HG03108 (cell line): Measurements from ENCODE around the gene FLACC1.
"Not testable (repeated sequence)": the region's sequence is repeated elsewhere in the genome, so short reads cannot be mapped to it uniquely, and the experiment has no call there.

ENCODE experiments used
- ATAC-seq: cut with Tn5 transposase; IDR thresholded peaks from one replicate; pipeline ENCODE4 v1.9.1; 2021; ENCODE audit warnings: moderate library complexity; ENCODE audit not compliant: unreplicated experiment

The FLACC1 gene, protein sequence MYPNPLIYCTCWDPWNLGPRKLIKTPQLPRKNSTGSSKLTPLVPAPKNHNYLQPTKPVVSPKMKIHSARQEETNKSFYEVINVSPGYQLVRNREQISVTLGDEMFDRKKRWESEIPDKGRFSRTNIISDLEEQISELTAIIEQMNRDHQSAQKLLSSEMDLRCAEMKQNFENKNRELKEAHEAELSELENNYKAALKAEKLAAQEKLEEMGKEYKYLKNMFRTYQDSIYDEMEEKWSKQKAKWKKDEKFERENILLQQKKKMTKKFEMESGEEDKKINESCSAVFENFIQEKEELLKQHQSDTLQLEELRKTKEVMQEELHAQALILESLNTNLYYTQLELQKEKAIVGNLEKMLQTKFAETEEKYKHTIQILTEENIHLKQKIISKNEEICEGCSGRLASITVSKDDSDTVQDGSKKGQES

GRCh38 chr2:201357221-201357620 lies at the start of gene FLACC1:
FLACC1 (minus strand) TSS chr2:201357345; CDS start chr2:201351404, 5,941 bp downstream.
- no peak for ATAC-seq

DNA sequence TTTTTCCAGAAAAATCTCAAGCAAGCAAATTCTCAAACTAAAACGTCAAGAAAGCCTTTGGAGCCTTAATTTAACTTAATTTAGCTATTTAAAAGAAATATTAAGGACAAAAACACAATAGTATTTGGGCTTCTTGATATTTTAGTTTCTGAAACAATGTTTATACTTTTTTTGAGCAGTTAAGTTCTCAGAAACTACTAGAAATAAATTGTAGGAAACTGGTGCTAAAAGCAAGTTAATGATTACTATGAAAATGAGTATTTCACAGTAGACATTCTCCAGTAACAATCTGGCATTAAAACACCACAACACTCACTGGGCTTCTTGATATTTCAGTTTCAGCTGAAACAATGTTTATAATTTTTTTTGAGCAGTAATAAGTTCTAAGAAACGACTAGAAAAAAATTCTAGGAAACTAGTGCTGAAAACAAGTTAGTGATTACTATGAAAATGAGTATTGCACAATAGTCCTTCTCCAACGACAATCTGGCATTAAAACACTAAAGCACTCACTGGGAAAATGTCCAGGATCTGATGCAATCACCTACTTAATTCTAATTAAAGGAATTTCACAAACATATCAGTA lies 49.0 kb upstream of the FLACC1 start:
- ATAC-seq: no peak

- no peak for ATAC-seq
Observed at GRCh38 chr2:201404699-201405280, 47.6 kb upstream of the FLACC1 start.

GRCh38 chr2:201403880-201404279 lies 46.7 kb upstream of the FLACC1 start:
- no peak for ATAC-seq

DNA sequence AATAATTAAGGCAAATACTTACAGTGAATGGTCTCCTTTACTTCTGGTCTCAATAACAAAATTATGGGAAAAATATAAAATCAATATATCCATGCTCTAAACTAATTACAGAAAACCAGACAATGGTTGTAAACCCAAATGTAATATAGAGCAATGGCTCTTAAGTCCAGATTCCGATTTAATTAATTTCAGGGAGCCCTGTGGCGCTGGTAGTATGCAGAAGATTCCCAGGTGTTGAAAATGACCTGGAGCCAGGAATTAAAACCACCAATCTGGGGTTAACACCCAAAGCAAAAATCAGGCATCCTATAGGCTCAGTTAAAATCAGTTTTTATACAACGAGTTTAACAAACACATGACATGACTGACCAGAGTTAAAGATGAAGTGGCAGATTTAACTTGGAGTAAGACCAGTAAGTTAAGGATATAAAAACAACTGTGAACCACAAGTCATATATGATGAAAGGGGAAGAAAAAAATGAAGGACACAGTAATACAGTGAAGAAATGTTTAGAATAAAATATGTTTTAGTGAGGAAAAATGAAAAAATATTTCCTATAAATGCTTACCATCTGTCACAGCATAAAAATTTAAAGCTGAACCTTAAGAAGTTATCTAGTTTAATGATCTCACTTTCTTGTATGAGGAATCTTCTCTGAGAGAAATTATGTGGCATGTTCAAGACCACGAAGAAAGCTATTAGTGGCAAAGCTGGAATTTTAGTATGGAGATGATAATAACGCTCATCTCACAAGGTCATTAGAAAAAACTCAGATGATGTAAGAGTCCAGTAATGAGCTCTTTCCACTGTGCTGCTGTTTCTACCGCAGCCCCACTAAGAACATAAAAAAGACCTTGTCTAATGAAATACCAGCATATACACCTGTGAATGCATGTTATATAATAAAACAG lies 45.8 kb upstream of the FLACC1 start:
- no peak for ATAC-seq

DNA sequence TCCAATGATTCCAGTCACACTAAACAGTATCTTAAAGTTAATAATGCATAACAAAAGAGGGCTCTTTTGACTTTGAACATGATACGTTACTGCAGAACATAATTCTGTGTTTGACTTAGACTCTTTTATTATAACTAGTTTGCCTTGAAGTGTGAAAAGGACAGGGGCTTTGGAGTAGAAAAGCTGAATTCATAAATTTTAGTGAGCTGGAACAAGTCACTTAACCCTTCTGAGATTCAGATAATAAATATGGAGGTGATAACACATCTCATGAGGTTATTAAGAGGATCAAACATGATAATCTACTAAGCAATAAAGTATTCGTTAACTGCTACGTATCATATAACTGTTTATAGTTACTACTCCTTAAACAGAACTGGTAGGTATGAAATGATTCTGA lies 44.7 kb upstream of the FLACC1 start:
- no peak for ATAC-seq

DNA sequence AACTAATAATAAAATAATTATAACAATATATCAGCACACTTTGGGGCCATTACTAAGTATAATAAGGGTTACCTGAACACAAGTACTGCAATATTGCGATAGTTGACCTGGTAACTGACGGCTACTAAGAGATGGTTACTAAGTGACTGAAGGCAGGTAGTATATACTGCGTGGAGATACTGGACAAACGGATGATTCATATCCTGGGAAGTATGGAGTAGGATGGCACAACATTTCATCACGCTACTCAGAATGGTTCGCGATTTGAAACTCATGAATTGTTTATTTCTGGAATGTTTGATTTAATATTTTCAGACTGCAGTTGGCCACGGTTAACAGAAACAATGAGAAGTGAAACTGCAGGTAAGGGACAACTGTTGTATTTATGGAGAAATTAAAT lies 39.5 kb upstream of the FLACC1 start:
- ATAC-seq: no peak

DNA sequence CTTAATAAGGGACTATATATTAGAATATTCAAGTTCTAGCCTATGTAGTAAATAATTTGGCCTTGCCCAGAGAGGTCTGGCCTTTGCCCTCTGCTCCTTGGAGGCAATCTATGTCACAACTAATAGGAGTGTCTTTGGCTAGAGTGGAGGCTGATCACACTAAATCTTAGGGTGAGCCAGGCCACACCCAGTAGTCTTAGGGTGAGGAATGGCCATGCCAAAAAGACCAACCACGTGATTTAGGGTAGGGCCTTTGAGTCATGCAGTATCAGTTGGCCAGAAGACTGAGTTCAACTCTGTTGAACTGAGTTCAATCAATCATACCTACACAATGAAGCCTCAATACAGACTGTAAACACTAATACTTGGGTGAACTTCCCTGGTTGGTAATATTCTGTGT lies 26.0 kb upstream of the FLACC1 start:
- ATAC-seq: no peak

DNA sequence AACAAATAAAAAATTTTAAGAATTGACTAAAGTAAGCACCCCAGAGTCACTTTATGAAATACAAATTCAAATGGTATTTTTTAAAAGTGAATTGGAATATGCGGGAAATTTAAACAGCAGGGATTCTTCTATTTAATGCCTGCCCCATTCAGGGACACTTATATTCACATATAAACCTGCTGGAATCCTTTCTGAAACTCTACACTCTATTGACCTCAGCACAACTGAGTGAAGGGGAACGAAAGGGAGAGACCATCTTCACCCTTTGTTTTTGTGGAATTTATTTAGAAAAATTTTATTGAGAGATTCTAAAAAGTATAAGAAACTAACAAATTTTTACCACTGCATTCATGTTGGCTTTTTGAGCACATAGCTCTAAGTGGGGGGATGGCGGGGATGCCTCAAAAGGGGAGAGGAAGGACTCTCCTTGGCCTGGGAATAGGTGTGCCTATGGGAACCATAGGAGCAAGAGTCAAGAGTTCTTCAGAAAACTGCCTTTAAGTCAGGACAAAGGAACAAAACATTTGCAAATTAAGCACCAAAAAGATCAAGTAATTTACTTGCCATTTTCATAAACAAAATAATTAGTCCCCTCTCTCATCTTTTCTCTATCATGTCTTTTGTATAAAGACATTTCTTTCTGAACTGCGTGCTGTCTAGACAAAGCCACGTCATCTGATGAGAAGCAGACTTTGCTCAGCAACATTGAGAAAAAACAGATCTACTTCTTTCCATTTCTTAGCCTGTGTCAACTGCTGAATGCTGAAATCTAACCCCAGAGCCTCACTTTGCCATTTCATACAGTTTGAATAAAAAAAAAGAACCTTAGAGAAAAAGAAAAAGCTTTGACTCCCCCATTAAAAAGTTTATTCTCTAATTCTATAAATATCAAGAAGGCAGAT lies 21.6 kb upstream of the FLACC1 start:
- ATAC-seq: no peak

- ATAC-seq: no peak
Observed at GRCh38 chr2:201377218-201377617, 20.1 kb upstream of the FLACC1 start.

DNA sequence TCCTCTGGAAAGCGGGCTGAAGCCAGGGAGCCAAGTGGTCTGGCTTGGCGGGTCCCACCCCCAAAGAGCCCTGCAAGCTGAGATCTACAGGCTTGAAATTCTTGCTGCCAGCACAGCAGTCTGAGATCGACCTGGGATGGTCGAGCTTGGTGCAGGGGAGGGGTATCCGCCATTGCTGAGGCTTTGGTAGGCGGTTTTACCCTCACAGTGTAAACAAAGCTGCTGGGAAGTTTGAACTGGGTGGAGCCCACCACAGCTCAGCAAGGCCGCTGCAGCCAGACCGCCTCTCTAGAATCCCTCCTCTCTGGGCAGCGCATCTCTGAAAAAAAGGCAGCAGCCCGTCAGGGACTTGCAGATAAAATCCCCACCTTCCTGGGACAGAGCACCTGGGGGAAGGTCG lies 12.6 kb upstream of the FLACC1 start:
- ATAC-seq: no peak

DNA sequence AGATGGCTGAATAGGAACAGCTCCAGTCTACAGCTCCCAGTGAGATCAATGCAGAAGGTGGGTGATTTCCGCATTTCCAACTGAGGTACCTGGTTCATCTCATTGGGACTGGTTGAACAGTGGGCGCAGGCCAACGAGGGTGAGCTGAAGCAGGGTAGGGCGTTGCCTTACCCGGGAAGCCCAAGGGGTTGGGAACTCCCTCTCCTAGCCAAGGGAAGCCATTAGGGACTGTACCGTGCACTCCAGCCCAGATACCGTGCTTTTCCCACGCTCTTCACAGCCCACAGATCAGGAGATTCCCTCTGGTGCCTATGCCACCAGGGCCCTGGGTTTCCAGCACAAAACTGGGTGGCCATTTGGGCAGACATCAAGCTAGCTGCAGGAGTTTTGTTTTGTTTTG lies 12.2 kb upstream of the FLACC1 start:
- not testable (repeated sequence) for ATAC-seq

GRCh38 chr2:201366146-201366545 lies 9.0 kb upstream of the FLACC1 start:
- ATAC-seq: no peak

DNA sequence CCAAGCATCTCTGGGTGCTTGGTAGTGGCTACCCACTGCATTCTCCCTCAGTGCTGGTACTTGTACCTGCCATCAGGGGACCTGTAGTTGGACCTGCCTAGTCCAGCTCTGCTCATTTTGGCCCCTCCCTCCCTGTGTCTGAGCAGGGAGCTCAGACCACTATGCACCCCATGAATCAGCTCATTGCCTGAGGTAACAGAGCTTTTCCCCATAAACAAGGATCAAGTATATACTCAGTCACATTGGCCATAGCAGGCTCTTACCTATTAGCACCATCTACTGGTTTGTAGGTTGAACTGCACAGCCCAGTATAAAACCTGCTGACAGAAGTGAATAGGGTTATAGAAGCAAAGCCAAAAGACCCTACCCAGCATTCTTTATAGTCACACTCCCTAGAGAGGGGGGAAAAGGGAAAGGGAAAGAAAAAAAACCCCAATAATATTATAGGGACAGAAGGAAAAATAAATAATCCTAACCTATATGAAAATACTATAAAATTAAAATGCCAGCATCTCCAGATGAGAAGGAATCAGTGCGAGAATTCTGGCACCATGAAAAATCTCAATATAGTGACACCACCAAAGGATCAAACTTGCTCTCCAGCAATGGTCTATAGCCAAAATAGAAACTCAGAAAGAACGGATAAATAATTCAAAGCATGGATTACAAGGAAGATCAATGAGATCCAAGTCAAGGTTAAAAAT lies 6.9 kb upstream of the FLACC1 start:
- no peak for ATAC-seq

- ATAC-seq: no peak
Observed at GRCh38 chr2:201362396-201362795, 5.3 kb upstream of the FLACC1 start.

DNA sequence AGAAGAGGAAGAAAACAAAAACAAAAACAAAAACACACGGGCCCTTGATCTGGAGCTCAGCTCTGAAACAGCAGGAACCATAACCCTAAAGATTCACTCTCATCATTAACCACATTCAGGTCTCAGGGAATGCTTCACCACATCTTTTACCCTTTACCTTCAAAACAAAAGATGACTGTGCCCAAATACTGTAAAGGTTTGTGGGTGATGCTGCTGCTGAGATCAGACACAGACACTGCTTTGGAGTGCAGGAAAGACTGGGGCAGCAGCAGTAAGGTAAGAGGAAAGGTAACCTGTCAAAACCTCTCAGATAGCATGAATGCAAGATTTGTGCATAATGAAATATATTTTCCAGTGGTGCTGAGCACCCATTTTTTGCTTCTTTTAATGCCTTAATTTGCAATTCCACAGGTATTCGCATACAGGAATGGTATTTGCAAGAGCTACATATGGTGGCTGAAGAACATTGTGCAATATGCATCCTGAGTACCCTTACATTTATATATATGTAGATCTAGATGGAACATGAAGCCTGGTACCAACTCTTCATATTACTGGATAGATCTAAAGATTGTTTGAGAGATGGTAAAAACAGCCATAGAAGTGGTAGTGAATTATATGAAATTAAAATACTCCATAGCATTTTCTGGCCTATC lies 4.1 kb upstream of the FLACC1 start:
- ATAC-seq: no peak

DNA sequence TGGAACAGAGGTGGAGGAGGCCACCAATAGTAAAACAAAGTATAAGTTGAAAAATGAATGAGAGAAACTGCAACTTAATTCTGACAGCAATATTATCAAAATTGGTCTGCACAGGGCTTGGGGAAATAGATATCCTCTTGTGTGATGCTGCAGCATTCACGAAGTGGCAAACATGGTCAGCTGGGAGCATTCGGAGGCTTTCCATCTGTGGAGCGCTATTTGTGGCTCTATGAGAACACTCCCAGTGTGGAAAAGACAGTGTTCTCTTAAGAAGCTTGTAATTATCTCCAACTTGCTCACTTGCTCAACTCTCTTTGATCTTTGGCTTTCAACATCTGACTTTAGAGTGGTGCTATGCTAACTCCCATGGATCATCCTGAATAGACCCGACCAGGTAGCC lies 3.1 kb upstream of the FLACC1 start:
- no peak for ATAC-seq

DNA sequence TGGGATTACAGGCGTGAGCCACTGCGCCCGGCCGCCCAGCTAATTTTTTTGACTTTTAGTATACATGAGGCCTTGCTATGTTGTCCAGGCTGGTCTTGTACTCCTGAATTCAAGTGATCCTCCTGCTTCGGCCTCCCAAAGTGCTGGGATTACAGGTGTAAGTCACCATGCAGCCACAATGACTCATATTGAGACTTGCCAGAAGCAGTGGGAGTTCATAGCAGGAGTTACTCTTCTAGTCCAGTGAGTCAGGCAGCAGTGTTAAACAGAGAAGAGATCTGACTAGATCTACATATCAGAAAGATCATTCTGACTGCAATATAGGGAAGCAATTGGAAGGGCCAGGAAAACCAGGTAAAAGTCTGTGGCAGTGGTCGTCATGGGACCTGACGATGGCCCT lies 1.5 kb upstream of the FLACC1 start:
- ATAC-seq: no peak

GRCh38 chr2:201353116-201353515 lies 4.0 kb downstream of the FLACC1 start:
- no peak for ATAC-seq
